Testis (tissue), 3 donors: ENCODE measurements around the gene PLEKHA4. TPM values are rescaled to one million over a fixed set of nuclear protein-coding genes. Genes with fewer than 3 reads are reported as not detected.

ENCODE experiments used
- DNase-seq: peaks from one replicate; pipeline ENCODE4 v3.0.0-alpha.2; 2019
- H3K27ac ChIP-seq, 2 donors: fragments of 200-600 bp; sonication (generic); one replicate each; pipeline ENCODE4 v1.5.1; 2019
- H3K27me3 ChIP-seq: fragments of 200-600 bp; sonication (generic); one replicate; pipeline ENCODE4 v1.5.1; 2019
- H3K36me3 ChIP-seq: fragments of 200-600 bp; sonication (generic); one replicate; pipeline ENCODE4 v1.5.1; 2017; ENCODE audit warnings: low read depth; ENCODE audit errors: missing control alignments
- H3K4me1 ChIP-seq: fragments of 200-600 bp; sonication (generic); one replicate; pipeline ENCODE4 v1.5.1; 2019
- H3K4me3 ChIP-seq, 2 donors: fragments of 200-600 bp; sonication (generic); one replicate each; pipeline ENCODE4 v1.5.1; 2017 to 2019
- H3K9me3 ChIP-seq: fragments of 200-600 bp; sonication (generic); one replicate; pipeline ENCODE4 v1.5.1; 2017
- POLR2A ChIP-seq: fragments of 450-650 bp; IDR thresholded peaks from one replicate; pipeline ENCODE4 v1.6.1; 2017; ENCODE audit warnings: antibody characterized with exemption, mild to moderate bottlenecking, moderate library complexity
- WGBS, 2 donors: methylation state at CpG; one replicate each; pipeline ENCODE4 v1.1.5; 2018; 5-methylcytosine and 5-hydroxymethylcytosine counted together
- intact Hi-C: fragments of 100-400 bp; cut with DNase I; formaldehyde crosslinking; loops from one replicate; pipeline ENCODE4 v1.15.1; 2023; ENCODE audit warnings: low total_unique reads
- polyA plus RNA-seq: library from polyadenylated mRNA; stranded (reverse); fragments of 350-450 nt; fragmentation: Illumina TruSeq; extraction: RNeasy Lipid Tissue Mini Kit (QIAGEN cat#74804); gene quantifications from one replicate; pipeline ENCODE4 v1.2.3, GENCODE V29; 2014; ENCODE audit warnings: low read depth, low replicate concordance; ENCODE audit not compliant: insufficient read depth
- total RNA-seq, 2 donors: library from RNA; depleted of rRNA; stranded (reverse); fragments of >200 nt; gene quantifications; one replicate each; pipeline ENCODE4 v1.2.3, GENCODE V29; 2016
- TF ChIP-seq, protein P1 (sequence below), 3 experiments: fragments of 450-650 bp in 2 of 3; fragments of 200-600 bp in 1 of 3; sonication (generic) in 1 of 3; IDR thresholded peaks; one replicate each; pipeline ENCODE4 v1.5.1; 2016 to 2019; ENCODE audit warnings: antibody characterized with exemption in 3 of 3, mild to moderate bottlenecking in 2 of 3, moderate library complexity in 1 of 3

Gene PLEKHA4
- total and polyA plus RNA-seq, 3 donors from 2014 or later, result 12.8 to 22.3 (median 19.9) TPM

DNA sequence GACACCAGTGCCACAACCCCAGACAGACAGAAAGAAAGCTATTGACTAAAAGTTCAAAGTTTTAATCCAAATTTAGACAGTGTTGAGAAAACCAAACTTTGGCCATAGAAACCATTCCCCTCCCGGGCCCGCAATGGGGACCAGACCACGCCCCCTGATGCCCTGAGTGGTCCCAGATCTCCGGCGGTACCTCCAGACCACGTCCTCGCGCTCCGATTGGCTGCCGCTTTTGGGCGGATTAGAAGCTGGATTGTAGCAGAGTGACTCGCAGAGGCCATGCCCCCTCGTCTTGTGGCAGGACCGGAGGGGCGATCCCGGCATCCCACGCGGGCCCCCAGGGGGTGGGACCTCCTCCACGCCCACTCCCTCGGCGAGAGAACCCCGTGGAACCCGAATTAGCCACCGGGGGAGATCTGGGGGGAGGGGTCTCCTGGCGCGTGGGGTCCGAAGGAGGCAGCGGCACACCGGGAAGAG lies 31.3 kb downstream of the PLEKHA4 start:
- Histone ChIP-seq H3K36me3 (no peaks in the 10 kb centered on the region), H3K4me1 (peaks cover 5% of the 10 kb centered on the region), H3K4me3 (peak overlapping the region; percentile 16 to 40), H3K27me3 (no peaks in the 10 kb centered on the region), H3K9me3 (no peaks in the 10 kb centered on the region), H3K27ac (peak overlapping the region in 1 of 2 donors; percentile 77)
- TF ChIP-seq, protein P1, sequence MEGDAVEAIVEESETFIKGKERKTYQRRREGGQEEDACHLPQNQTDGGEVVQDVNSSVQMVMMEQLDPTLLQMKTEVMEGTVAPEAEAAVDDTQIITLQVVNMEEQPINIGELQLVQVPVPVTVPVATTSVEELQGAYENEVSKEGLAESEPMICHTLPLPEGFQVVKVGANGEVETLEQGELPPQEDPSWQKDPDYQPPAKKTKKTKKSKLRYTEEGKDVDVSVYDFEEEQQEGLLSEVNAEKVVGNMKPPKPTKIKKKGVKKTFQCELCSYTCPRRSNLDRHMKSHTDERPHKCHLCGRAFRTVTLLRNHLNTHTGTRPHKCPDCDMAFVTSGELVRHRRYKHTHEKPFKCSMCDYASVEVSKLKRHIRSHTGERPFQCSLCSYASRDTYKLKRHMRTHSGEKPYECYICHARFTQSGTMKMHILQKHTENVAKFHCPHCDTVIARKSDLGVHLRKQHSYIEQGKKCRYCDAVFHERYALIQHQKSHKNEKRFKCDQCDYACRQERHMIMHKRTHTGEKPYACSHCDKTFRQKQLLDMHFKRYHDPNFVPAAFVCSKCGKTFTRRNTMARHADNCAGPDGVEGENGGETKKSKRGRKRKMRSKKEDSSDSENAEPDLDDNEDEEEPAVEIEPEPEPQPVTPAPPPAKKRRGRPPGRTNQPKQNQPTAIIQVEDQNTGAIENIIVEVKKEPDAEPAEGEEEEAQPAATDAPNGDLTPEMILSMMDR (IDR thresholded peaks at IDR 0.05), result no peak
- TF ChIP-seq POLR2A, result no peak
- intact Hi-C loops, result no loop called here
- peak; percentile 84 for DNase-seq
- 29 to 46% methylated on average over 11 to 26 of the region's 29 CpGs for WGBS, 2 donors

DNA sequence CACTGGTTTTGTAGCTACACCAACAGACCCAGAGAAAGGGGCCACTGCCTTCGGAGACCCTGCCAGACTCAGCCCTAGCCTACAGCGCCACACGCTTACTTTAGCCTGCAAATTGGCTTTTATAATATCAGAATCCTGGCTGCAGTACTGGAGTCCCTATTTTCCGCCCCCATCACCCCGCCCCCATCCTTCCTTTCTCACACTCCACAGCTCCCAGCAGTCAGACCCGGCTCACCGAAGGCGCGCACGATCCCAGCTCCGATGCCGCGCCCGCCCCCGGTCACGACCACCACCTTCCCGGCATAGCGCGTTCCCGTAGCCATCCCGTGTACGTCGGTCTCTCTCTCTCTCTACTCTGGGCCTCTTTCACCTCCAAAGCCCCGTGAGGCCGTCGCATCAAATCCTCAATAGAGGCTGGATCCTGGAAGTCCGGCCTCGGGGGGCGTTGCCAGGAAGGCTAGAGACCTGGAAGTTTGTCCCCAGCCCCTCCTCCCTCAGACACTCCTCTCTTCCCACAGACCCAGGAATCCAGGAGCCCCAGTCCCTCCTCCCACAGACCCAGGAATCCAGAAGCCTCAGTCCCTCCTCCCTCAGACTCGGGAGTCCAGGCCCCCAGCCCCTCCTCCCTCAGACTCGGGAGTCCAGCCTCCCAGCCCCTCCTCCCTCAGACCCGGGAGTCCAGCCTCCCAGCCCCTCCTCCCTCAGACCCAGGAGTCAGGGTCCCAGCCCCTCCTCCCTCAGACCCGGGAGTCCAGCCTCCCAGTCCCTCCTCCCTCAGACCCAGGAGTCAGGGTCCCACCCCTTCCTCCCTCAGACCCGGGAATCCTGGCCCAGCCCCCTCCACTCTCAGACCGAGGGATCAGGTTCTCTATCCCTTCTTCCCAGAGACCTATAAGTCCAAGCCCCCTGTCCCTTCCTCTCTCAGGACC lies 32.1 kb downstream of the PLEKHA4 start, which contains the start of gene HSD17B14:
Gene HSD17B14 (minus strand): TSS at position 403 of the 929 bp plus-strand sequence. CDS start 80 bp downstream, at position 323.
- WGBS, 2 donors, result 19 to 20% methylated on average over 35 of the region's 35 CpGs
- H3K36me3 ChIP-seq, result no peaks in the 10 kb centered on the region
- H3K4me3 ChIP-seq, result peak within 1 kb of the TSS; percentile 25 to 40
- intact Hi-C loops, result no loop called here
- H3K4me1 ChIP-seq, result peaks cover 5% of the 10 kb centered on the region
- H3K27ac ChIP-seq, result peak within 1 kb of the TSS; percentile 27 to 77
- no peak for TF ChIP-seq POLR2A
- TF ChIP-seq, protein P1 (IDR thresholded peaks at IDR 0.05), result peak in 1 of 3 experiments; percentile 22
- H3K27me3 ChIP-seq, result no peaks in the 10 kb centered on the region
- no peaks in the 10 kb centered on the region for H3K9me3 ChIP-seq
- DNase-seq, result no peak

DNA sequence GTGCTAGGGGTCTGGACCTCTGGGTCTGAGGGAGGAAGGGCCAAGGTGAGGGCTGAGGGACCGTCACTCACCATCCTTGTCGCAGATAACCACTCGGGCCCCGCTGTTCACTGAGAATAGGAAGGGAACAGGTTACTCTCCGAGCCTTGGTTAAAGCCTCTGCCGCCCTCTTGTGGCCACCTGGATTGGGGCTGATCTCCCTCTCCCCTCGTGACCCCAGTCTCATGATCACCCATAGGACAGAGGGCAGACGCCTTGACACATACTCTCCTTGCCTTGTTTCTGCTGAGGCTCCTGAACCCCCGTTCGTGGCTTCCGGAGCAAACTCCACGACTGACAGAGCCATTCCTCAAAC lies 32.7 kb downstream of the PLEKHA4 start:
- H3K27me3 ChIP-seq, result no peaks in the 10 kb centered on the region
- H3K36me3 ChIP-seq, result no peaks in the 10 kb centered on the region
- no peaks in the 10 kb centered on the region for H3K9me3 ChIP-seq
- H3K4me3 ChIP-seq, result peak overlapping the region; percentile 25 to 40
- intact Hi-C loops, result no loop called here
- H3K27ac ChIP-seq, result peak overlapping the region; percentile 27 to 77
- no peak for TF ChIP-seq POLR2A
- TF ChIP-seq, protein P1 (IDR thresholded peaks at IDR 0.05), result peak; percentile 87 to 97 (median 96)
- H3K4me1 ChIP-seq, result peaks cover 5% of the 10 kb centered on the region
- 12% methylated on average over 8 to 12 of the region's 12 CpGs for WGBS, 2 donors
- peak; percentile 97 for DNase-seq

DNA sequence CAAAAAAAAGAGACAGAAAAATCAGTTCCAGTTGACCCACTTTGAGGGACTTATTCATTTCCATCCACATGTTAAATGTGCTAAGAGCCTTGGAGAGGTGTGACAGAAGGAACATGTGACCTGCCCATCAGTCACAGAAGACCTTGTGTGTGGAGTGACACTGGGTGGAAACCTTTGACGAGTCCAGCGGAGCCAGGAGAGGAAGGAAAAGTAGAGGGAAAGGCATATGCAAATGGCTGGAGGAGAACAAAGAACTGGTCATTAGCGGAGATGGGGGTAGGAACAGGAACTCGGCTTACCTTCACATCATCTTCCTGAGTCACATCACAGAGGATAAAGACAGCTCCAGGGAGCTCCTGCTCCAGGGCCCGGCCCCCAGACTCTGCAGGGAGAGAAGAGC lies 34.4 kb downstream of the PLEKHA4 start:
- WGBS, 2 donors, result 83 to 91% methylated on average over 5 of the region's 5 CpGs
- H3K27ac ChIP-seq, result no peak overlapping the region

More for the DNA sequence above, 34.4 kb downstream of the PLEKHA4 start:
- peaks cover 5% of the 10 kb centered on the region for H3K4me1 ChIP-seq
- H3K4me3 ChIP-seq, result no peak overlapping the region
- DNase-seq, result no peak
- no peaks in the 10 kb centered on the region for H3K27me3 ChIP-seq
- intact Hi-C loops, result no loop called here
- H3K36me3 ChIP-seq, result no peaks in the 10 kb centered on the region
- no peak for TF ChIP-seq POLR2A
- TF ChIP-seq, protein P1 (IDR thresholded peaks at IDR 0.05), result no peak
- H3K9me3 ChIP-seq, result no peaks in the 10 kb centered on the region
